Measurements from ENCODE around the gene HRH2.

HRH2 gene

GRCh38 chr5:175694371-175695160 is 36.7 kb downstream of the HRH2 start:
- DNase-seq, result no peak

- DNase-seq, result no peak
Observed at GRCh38 chr5:175695161-175696126, 37.6 kb downstream of the HRH2 start.

- DNase-seq, result peak; percentile 29 to 74
Observed at GRCh38 chr5:175696139-175696854, 38.4 kb downstream of the HRH2 start.

- no peak for DNase-seq
Observed at GRCh38 chr5:175696855-175697198, 39.0 kb downstream of the HRH2 start.

GRCh38 chr5:175697846-175698245 is 40.0 kb downstream of the HRH2 start:
- peak in 1 of 2 experiments; percentile 43 for DNase-seq

- peak; percentile 71 to 72 for DNase-seq
Observed at GRCh38 chr5:175698401-175699115, 40.7 kb downstream of the HRH2 start.

GRCh38 chr5:175700991-175701390 is 43.1 kb downstream of the HRH2 start:
- no peak for DNase-seq

- DNase-seq, result no peak
Observed at GRCh38 chr5:175701797-175702196, 43.9 kb downstream of the HRH2 start.

GRCh38 chr5:175706499-175706898 is 48.6 kb downstream of the HRH2 start:
- DNase-seq, result peak in 1 of 2 experiments; percentile 25

- DNase-seq, result no peak
Observed at GRCh38 chr5:175707751-175708375, 50.0 kb downstream of the HRH2 start.

GRCh38 chr5:175709276-175709781 is 51.5 kb downstream of the HRH2 start:
- DNase-seq, result no peak

- DNase-seq, result no peak
Observed at GRCh38 chr5:175710326-175710725, 52.5 kb downstream of the HRH2 start.

- no peak for DNase-seq
Observed at GRCh38 chr5:175711031-175711430, 53.2 kb downstream of the HRH2 start.

GRCh38 chr5:175711472-175712312 is 53.8 kb downstream of the HRH2 start:
- DNase-seq, result no peak

- no peak for DNase-seq
Observed at GRCh38 chr5:175712313-175712680, 54.4 kb downstream of the HRH2 start.

- no peak for DNase-seq
Observed at GRCh38 chr5:175712681-175713085, 54.8 kb downstream of the HRH2 start.

- no peak for DNase-seq
Observed at GRCh38 chr5:175713930-175714329, 56.1 kb downstream of the HRH2 start.

- no peak for DNase-seq
Observed at GRCh38 chr5:175714479-175715085, 56.7 kb downstream of the HRH2 start.

- DNase-seq, result no peak
Observed at GRCh38 chr5:175715627-175716522, 58.0 kb downstream of the HRH2 start.
